GM19372 (cell line): ENCODE data around the gene TEDC1.

Experiments used
- ATAC-seq: cut with Tn5 transposase; IDR thresholded peaks from one replicate; pipeline ENCODE4 v1.9.1; 2021; ENCODE audit warnings: mild to moderate bottlenecking, low read depth, moderate library complexity; ENCODE audit not compliant: unreplicated experiment

TEDC1 gene

DNA sequence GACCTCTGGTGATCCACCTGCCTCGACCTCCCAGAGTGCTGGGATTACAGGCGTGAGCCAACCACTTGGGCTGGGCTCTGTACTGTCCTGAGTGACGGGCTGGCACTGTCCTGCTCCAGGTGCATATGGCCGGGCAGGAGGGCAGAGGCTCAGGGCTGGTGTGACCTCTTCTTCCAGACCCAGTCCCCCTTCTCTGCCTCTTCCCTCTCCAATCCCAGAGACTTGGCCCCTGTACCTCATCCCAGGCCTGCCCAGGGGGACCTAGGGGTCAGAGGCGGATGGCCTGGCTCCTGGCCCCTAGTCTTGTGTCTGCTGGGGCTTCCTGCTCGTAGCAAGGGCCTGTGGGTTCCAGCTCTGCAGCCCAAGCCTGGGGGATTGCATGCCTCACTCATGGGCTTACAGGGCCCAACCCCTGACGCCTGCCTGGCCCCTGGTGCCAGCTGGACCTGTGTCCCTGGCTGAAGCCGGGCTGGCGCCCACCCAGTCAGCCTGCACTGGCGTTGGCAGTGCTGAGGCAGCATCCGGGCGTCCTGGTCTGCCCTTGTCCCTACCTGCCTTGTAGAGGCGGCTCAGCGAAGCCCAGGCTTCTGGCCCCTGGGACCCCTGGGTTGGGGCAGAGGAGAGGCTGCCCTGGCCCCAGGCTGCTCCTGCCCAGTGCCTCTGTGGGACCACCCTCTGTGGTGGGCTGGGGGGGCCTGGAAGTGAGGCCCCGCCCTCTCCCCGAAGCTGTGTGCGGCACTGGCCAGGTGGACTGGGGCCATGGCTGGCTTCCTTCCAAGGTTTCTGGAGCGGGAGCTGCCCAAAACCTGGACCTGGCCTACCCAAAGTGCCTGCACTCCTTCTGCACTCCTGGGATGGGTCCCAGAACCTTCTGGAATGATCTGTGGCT, 4.3 kb downstream of the TEDC1 start:
- no peak for ATAC-seq

DNA sequence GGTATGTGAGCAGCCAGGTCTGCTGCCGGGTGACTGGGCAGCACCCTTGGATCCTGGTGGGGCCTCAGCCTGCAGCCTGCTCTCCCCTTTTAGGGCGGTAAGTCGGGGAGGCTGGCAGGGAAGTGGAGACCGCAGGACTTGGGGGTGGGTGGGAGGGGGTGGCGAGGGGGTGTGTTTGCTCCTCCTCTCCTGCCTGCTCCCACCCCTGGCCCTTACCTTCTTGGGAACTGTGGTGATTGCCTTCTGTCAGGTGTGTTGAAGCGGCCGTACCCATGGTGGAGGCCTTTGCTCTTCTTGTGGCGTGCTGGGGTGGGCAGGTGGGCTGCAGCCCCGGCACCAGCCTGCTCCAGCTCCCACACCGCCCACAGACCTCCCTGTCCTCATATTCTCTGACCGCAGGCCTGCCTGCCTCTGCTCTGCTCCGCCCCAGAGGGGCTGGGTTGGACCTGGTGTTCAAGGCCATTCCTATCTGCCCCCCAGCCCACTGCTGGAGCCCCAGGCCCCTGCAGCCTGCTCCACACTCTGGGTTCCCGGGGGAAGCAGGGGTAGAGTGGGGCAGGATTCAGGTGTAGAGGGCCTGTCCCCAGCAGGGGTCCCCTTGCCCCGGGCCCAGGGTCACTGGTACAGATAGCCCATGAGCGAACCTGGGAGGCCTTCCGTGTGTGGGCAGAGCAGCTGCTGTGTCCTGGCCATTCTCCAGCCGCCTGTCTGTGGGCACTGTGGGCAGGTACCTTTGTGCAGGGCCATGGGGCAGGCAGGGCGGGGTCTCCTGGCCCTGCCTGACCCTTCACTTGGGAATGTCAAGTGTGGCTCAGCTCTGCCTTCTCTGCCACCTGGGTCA, 5.2 kb downstream of the TEDC1 start:
- ATAC-seq: no peak

DNA sequence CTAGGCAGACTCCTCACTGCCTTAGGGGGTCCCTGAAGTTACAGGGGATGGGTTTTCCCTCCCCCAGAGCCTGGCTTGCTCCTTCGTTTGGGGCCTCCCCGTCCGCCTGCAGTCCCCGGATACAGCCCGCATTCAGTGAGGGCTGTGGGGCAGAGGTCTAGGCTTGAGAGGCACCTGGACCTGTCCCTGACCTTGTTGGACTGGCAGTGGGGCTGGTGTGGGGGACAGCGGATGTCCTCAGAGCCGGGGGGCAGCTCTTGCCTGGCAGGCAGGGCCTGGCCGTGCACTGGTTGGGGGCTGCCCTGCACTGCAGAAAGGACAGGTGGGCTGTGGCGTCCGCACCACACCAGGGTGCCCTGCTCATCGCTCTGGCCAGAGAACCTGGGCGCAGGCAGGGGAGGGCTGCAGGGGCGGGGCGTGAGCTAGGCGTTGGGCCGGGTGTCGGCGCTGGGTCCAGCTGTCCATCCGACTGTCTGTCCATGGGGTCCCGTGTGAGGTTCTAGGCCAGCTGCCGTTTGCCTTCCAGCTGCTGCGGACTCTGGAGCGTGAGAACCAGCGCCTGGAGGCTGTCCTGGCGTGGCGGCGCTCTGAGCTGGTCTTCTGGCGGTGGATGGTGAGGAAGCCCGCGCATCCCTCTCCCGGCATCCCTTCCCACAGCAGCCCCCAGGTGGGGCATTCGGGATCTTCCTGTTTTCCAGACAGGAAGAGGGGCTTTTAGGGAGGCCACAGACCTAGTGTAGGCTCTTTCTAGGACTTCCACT, 6.0 kb downstream of the TEDC1 start:
- no peak for ATAC-seq

DNA sequence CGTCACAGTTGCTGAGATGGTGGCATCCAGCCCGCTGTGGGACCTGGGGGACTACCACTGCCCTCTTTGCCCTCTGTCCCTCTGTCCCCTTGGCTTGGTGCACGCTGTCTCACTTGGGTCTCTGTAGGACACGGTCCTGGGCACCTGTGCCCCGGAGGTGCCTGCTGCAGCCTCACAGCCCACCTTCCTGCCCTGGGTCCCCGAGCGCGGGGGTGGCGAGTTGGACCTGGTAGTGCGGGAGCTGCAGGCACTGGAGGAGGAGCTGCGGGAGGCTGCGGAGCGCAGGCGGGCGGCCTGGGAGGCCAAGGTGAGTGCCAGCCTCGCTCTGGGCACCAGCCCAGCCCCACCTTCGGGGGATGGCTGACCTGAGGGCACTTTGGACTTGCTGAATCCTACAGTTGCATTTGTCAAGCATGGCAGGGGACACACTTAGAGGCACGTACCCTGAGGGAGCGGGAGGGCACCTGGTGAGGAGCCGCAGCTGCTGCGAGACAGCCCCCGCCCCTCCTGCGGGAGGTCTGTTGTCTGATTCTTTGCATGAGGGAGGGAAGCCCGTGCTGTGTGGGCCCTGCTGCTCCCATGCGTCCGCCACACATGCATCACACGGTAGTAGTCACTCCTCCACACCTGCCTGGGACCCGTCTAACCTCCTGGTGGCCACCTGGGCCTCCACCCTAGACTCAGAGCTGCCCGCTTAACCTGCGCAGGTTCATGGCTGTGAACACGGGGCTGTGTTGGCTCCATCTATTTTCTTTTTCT, 6.8 kb downstream of the TEDC1 start:
- no peak for ATAC-seq

DNA sequence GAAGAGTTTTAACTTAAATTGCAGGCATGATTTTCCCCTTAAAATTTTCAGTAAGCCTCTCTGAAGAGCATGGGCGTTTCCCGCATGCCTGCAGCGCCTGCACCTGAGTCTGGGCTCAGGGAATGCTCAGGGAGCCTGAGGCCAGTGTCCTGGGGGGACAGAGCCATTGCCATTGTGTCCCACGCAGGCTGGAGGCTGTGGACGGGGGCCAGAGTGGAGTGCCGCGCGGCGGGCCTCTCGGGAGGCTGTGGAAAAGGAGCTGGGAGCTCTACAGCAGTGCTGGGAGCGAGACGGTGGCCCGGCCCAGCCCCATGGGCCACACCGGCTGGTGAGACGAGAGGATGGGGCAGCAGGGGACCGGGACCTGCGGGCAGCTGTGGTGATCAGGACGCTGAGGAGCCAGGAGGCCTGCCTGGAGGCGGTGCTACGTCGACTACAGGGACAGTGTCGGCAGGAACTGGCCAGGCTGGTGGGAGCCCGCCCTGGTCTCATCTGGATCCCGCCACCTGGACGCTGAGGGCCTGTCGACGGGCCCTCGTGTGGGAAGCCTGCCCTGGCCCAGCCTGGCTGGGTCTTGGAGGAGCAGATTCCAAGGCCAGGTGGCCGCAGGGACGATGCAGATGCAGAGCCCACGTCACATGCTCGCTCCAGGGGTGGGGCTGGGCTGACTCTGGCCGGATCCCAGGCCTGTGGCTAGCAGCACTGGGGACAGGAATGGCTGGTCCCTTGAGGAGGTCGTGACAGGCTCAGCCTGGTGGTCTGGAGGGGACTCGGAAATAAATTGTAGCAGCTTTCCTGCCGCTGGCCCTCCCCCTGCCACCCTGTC, 7.6 kb downstream of the TEDC1 start:
- ATAC-seq: no peak

DNA sequence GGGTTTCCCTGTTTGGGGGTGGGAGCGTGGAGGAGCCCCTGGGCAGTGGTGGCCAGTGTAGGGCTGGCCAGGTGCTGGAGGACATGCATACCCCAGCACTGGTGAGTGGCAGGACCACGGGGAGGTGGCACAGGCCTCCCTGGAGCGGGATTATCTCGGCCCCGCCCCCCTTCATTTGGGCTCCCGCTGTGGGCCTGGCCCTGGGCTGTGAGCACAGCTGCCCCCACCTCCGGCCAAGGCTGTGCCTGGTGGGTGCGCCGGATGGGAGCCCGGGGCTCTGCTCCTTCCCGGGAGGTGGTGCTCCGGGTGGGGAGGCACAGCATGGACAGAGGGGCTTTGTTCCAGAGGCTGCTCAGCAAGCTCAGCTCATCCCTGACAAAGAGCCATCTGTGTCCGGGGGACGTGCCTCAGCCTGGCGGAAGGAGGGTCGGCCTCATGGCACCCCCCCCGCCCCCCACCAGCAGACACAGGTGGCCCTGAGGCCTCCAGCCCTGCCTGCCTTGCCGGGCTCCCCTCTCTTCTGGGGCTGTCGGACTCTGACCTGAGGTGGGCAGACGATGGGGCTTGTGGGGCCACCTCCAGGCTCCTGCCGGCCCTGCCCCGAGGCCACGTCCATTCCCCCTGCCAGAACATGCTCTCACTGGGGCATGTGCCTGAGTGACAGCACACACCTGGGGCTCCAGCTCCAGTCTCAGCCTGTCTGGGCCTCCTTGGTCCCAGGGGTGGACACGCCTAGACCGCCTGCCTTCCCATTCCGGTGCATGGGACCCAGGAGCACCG, 8.4 kb downstream of the TEDC1 start:
- ATAC-seq: no peak

DNA sequence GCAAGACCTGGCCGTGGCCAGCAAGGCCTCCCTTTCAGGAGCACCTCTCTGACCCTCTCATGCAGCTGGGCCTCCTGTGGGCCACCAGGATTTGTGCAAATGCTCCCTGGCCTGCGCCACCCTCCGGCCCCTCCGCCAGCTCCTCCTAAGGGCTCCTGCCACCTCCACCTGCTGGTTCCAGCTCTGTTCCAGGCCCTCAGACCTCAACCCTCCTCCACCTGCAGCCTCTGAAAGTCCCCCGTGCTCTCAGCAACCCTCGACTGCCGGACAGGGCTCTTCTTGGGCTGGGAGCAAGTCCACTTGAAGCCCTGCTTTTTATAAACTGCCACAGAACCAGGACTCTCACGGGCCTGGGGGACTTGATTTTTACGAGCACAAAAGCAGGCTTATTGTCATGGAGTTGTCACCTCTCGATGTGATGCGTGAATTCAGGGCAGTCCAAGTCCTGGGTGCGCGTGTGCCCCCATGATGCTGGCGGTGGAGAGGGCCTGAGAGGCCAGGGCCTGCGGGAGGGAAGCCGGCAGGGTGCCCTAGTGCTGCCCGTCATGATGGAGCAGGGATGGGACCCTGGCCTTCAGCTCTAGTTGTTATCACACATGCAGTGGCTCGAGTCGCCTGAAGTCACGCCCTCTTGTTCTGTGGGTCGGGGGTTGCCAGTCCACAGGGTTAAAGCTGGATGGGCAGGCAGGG, 9.1 kb downstream of the TEDC1 start:
- no peak for ATAC-seq

DNA sequence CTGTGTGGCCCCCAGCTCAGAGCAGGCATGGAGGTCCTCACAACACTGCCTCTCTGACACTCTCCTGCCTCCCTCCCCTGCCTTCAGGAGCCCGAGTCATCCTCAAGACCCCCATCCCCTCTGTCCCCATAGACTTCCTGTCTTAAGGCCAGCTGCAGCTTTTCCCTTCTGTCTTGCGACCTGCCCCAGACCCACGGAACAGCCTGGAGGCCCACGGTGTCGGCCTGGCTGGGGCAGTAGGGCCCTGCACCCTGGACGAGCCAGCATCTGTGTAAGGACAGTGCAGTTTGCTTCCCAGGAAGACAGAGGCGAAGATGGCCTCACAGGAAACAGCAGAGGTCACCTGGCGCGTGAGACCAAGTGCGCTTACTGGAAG, 9.7 kb downstream of the TEDC1 start:
- no peak for ATAC-seq

DNA sequence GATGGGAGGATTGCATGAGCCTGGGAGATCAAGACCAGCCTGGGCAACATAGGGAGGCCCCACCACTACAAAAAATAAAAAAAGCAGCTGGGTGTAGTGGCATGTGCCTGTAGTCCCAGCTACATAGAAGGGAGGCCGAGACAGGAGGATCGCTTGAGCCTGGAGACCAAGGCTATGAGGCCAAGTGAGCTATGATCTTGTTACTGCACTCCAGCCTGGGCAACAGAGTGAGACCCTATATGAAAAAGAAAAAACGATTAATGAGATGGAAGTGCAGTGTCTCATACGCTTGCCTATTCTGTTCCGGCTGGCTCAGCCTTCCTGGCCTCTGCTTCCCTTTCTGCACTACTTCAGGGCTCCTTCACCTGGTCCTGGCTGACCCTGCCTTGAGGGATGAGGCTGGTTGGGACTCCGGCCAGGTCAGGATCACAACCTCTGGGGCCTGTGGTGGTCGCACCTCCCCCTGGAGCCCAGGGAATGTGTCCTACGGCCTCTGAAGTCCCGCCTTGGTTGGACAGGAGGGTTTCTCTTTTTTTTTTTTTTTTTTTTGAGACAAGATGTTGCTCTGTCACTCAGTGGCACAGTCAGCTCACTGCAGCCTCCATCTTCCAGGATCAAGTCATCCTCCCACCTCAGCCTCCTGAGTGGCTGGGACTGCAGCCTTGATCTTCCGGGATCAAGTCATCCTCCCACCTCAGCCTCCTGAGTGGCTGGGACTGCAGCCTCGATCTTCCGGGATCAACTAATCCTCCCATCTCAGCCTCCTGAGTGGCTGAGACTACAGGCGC, 10.7 kb downstream of the TEDC1 start:
- ATAC-seq: no peak

DNA sequence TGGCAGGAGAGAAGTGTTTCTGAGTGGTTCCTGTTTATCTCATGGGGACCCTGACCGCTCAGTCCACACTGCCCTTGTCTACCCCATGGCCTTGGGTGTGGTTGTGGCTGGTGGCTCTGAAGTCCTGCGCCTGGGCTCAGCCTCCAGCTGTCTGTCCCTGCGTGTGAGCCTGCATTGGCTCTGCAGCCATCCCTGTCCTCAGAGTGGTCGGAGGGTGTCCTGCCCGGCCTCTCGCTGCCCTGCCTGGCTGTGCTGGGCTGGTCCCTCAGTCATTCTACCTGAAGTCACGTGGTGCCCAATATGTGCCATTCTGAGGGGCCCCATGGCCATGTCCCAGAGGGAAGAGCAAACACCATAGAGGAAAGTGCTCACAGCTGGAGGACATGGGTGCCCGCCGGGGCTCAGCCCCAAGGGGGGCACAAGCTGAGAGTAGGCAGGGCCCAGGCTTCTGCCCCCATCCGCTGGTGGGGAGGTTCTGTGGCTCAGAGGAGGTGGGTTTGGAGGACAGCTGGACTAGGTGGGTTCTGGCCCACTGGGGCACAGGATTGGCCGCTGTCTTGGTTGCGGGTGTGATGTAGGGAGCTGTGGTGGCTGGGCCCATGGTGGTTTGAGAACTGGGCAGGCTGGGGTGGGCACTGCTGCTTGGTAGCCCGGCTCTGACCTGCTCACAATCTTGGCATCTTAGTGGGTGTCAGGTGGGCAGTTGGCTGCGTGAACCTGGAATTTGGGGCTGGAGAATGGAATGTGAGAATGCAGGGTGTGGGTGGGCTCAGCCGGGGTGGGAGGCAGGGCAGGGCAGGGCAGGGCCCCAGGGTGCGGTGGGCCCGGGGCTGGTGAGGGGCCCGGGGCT, 11.6 kb downstream of the TEDC1 start:
- ATAC-seq: no peak

DNA sequence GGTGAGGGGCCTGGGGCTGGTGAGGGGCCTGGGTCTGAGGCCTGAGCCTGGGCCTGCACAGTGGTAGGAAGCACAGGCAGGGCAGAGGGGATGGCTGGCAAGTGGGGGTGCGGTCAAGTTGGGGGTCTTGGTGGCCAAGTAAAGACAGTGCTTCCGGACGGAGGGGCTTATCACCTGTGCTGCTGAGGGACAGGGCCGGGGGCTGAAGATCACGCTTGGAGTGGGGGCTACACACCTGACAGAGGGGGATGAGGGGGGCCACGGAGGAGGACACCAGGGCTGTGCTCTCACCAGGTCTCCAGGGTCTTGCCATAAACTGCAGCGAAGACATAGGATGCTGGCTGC, 12.2 kb downstream of the TEDC1 start:
- no peak for ATAC-seq

DNA sequence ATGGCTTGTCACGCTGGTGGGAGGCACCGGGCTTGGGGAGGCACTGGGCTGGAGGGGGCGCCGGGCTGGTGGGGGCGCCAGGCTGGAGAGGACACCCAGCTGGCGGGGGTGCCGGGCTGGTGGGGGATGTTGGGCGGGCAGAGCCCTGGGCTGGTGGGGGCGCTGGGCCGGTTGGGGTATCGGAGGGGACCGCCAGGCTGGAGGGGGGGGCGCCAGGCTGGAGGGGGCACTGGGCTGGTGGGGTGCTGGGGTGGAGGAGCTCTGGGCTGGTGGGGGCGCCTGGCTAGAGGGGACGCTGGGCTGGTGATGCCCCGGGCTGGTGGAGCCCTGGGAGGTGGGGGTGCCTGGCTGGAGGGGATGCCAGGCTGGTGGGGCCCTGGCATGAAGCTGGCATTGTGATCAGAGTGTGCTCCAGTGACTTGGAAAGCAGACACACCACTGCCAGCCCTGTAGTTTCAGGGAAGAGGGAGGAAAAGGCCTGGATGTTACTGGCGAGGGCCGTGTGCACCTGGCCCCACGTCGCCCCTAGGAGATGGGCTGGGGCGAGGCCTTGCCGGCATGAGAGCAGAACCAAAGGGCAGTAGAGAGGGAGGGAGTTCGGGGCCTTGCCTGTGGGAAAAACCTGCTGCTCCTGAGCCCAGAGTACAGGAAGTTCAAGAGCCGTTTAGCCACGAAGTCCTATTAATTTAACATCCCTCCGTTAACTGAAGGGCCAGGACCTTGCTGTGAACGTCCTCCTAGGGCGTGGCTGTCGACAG, 13.1 kb downstream of the TEDC1 start:
- no peak for ATAC-seq

DNA sequence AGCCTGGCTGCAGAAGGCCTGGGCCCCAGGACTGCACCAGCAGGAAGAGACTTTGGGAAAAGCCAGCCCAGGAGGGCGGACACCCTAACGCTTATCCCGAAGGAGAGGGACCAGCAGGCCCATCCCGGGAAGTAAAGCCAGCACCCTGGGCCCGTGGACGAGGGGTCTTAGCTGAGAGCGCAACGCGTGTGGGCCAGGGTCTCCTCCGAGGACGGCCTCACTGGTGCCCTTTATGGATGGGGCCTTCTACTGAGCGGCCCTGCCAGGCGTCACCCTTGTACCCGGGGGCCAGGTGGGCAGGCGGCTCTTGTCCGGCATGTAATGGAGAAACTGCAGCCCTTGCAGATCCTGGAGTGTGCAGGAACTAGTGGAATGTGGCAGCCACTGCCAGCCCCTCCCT, 14.1 kb downstream of the TEDC1 start:
- no peak for ATAC-seq

DNA sequence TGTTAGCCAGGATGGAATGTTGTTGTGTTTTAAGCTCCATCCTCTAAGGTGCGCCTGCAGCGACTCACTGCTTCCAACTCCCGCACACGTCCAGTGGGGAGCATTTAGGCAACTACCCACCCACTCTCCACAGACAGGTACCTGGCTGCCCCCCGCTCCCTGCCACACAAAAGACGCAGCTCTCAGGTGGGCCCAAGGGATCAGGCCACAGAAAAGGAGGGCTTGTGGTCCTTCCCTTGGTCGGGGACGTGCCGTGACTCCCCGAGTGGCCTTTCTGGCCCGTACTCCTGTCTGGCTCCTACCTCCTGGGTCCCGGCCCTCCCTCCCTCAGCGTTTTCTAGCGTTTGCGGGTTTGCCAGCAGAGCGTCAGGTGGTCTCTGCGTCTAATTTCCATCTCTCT, 16.2 kb downstream of the TEDC1 start:
- ATAC-seq: no peak

DNA sequence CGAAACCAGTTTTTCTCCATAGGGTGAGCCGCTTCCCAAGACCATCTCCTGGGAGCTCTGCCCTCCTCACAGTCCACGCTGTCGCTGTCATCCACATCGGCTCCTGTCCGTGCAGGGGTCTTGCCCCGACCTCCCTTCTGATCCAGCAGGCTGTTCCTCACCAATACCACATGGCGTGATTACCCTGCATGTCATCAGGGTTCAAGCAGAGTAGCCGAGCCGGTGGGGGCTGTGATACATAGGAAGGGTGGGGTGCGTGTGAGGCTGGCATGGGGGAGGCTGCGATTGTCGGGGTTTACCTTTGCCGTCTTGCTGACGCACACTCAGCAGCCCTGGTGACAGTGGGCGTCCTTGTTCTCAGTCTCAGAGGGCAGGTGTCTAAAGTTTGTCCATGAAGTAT, 17.0 kb downstream of the TEDC1 start:
- no peak for ATAC-seq

DNA sequence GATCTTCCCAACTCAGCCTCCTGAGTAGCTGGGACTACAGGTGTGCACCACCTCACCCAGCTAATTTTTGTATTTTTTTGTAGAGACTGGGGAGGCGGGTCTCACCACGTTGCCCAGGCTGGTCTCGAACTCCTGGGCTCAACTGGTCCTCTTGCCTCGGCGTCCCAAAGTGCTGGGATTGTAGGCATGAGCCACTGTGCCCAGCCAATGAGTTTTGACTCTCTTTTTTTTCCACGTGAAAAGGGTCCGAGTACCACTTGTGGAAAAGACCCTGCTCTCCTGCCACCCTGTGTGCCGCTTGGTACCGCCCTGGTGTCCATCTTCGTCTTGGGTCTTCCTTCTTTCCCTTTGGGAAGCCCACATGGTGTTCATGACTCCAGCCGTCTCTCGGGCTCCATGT, 17.6 kb downstream of the TEDC1 start:
- no peak for ATAC-seq
